K562 (cell line): ENCODE results near the gene FCAMR. TPM values are rescaled to one million over a fixed set of nuclear protein-coding genes. Genes with fewer than 3 reads are reported as not detected.

Experiments
- ADNP ChIP-seq: fragments of 200-800 bp; sonication (Bioruptor generic); IDR thresholded peaks from 2 replicates; pipeline ENCODE4 v1.6.1; 2016; ENCODE audit warnings: missing genetic modification characterization, missing compliant biosample characterization
- BCOR ChIP-seq: fragments of 450-650 bp; IDR thresholded peaks from 2 replicates; pipeline ENCODE4 v1.6.1; 2016
- E2F6 ChIP-seq, 2 experiments: IDR thresholded peaks; 2 replicates each; pipeline ENCODE4 v1.6.1; 2011; ENCODE audit warnings: borderline replicate concordance in 1 of 2, control low read depth in 1 of 2, low read depth in 1 of 2, low read length in 1 of 2, mild to moderate bottlenecking in 1 of 2, mixed read lengths in 1 of 2, moderate library complexity in 1 of 2; ENCODE audit not compliant: insufficient read depth in 1 of 2, insufficient read length in 1 of 2, poor library complexity in 1 of 2, severe bottlenecking in 1 of 2; ENCODE audit errors: extremely low read depth in 1 of 2
- ELF2 ChIP-seq: fragments of 250-450 bp; sonication (Bioruptor Pico); IDR thresholded peaks from 2 replicates; pipeline ENCODE4 v1.5.0; 2021; ENCODE audit warnings: mild to moderate bottlenecking
- ERF ChIP-seq: fragments of 450-650 bp; formaldehyde crosslinking; IDR thresholded peaks from 2 replicates; pipeline ENCODE4 v1.4.0; 2020; ENCODE audit warnings: mild to moderate bottlenecking, mixed read lengths
- EWSR1 ChIP-seq: fragments of 450-650 bp; IDR thresholded peaks from 2 replicates; pipeline ENCODE4 v1.6.1; 2018; ENCODE audit warnings: borderline replicate concordance, mild to moderate bottlenecking, low read depth, moderate library complexity; ENCODE audit not compliant: partially characterized antibody
- HMG20B ChIP-seq: fragments of 250-450 bp; sonication (Bioruptor Pico); IDR thresholded peaks from 2 replicates; pipeline ENCODE4 v1.5.0; 2021; ENCODE audit warnings: mild to moderate bottlenecking
- HMGN3 ChIP-seq: IDR thresholded peaks from 2 replicates; pipeline ENCODE4 v1.6.1; 2011; ENCODE audit warnings: borderline replicate concordance, low read depth, mild to moderate bottlenecking, mixed read lengths, low read length; ENCODE audit not compliant: insufficient read length; ENCODE audit errors: extremely low read depth
- HNRNPL ChIP-seq: fragments of 200-400 bp; formaldehyde crosslinking; IDR thresholded peaks from 2 replicates; pipeline ENCODE4 v1.6.1; 2017; ENCODE audit warnings: low read depth, mild to moderate bottlenecking, low read length
- IFI16 ChIP-seq: fragments of 250-450 bp; sonication (Bioruptor Pico); IDR thresholded peaks from 2 replicates; pipeline ENCODE4 v2.1.2; 2022; ENCODE audit warnings: mild to moderate bottlenecking, inconsistent platforms
- NBN ChIP-seq: fragments of 450-650 bp; IDR thresholded peaks from 2 replicates; pipeline ENCODE4 v1.6.1; 2016; ENCODE audit warnings: low read depth, mild to moderate bottlenecking
- NFATC3 ChIP-seq: fragments of 450-650 bp; IDR thresholded peaks from 2 replicates; pipeline ENCODE4 v1.6.1; 2017; ENCODE audit warnings: mild to moderate bottlenecking
- NR2C1 ChIP-seq, 2 experiments: fragments of 450-650 bp; IDR thresholded peaks; 2 replicates each; pipeline ENCODE4 v1.6.1; 2017; ENCODE audit warnings: mild to moderate bottlenecking in 2 of 2, antibody characterized with exemption in 1 of 2, inconsistent platforms in 1 of 2, missing compliant biosample characterization in 1 of 2, missing genetic modification characterization in 1 of 2
- POLR2A ChIP-seq: fragments of 450-650 bp; conservative IDR thresholded peaks from 2 replicates; pipeline ENCODE4 v1.6.1; 2016
- RUNX1 ChIP-seq: sonication (generic); IDR thresholded peaks from 2 replicates; pipeline ENCODE4 v1.6.1; 2016; ENCODE audit warnings: antibody characterized with exemption, low read depth
- SMARCC2 ChIP-seq: fragments of 450-650 bp; IDR thresholded peaks from 2 replicates; pipeline ENCODE4 v1.6.1; 2017; ENCODE audit warnings: antibody characterized with exemption, moderate library complexity, mild to moderate bottlenecking, low read depth
- SNIP1 ChIP-seq: fragments of 450-650 bp; IDR thresholded peaks from 2 replicates; pipeline ENCODE4 v1.7.1; 2017; ENCODE audit warnings: low read depth, mild to moderate bottlenecking
- ZC3H11A ChIP-seq: IDR thresholded peaks from 2 replicates; pipeline ENCODE4 v1.6.1; 2012; ENCODE audit warnings: low read depth, low read length, improper control_type of control experiment
- ZC3H4 ChIP-seq: sonication (generic); formaldehyde crosslinking; IDR thresholded peaks from 2 replicates; pipeline ENCODE4 v1.9.0; 2021; ENCODE audit warnings: missing genetic modification reagents, borderline replicate concordance
- polyA plus RNA-seq, 8 experiments: library from polyadenylated mRNA; depleted of rRNA in 4 of 8; stranded (reverse) in 5 of 8; unstranded in 3 of 8; fragments of >200 nt; fragmentation: Nextera tagmentation in 2 of 8; fragmentation: Illumina TruSeq in 1 of 8; extraction: Ambion mirVana in 2 of 8; extraction: Trizol in 1 of 8; gene quantifications; 2 replicates each; pipeline versions ENCODE4 v1.2.1 to v1.2.3, GENCODE V29; 2011 to 2014; ENCODE audit warnings: inconsistent platforms in 1 of 8, missing spikeins in 1 of 8
- total RNA-seq, 7 experiments: library from RNA; depleted of rRNA in 6 of 7; stranded (reverse); fragments of >200 nt in 6 of 7; fragmentation: Illumina TruSeq in 2 of 7; extraction: Trizol in 2 of 7; gene quantifications; 2 replicates each; pipeline versions ENCODE4 v1.2.1 to v1.2.3, GENCODE V29; 2011 to 2021; ENCODE audit warnings: low replicate concordance in 1 of 7
- TF ChIP-seq, protein P1 (sequence below): fragments of 250-450 bp; sonication (Bioruptor Pico); IDR thresholded peaks from 2 replicates; pipeline ENCODE4 v1.4.0; 2020
- TF ChIP-seq, protein P2 (sequence below): fragments of 450-650 bp; formaldehyde crosslinking; IDR thresholded peaks from 2 replicates; pipeline ENCODE4 v1.4.0; 2020; ENCODE audit warnings: mild to moderate bottlenecking, moderate library complexity

FCAMR gene
- total and polyA plus RNA-seq, 9 of the 15 experiments (the other 6 are each of a cell fraction or from before 2014, with no cell fraction given), result not detected

GRCh38 chr1:207004931-207005830 lies 34.9 kb upstream of the FCAMR start (continued):
- TF ChIP-seq, protein P1, sequence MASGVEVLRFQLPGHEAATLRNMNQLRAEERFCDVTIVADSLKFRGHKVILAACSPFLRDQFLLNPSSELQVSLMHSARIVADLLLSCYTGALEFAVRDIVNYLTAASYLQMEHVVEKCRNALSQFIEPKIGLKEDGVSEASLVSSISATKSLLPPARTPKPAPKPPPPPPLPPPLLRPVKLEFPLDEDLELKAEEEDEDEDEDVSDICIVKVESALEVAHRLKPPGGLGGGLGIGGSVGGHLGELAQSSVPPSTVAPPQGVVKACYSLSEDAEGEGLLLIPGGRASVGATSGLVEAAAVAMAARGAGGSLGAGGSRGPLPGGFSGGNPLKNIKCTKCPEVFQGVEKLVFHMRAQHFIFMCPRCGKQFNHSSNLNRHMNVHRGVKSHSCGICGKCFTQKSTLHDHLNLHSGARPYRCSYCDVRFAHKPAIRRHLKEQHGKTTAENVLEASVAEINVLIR (CRISPR knock-in tag), result no peak
- TF ChIP-seq RUNX1, result no peak
- peak; percentile 79 for TF ChIP-seq NBN
- no peak for TF ChIP-seq NR2C1 (IDR thresholded peaks at IDR 0.05)
- TF ChIP-seq NR2C1 (tag; IDR thresholded peaks at IDR 0.05), result no peak
- no peak for TF ChIP-seq ERF (CRISPR knock-in tag)
- TF ChIP-seq ELF2 (CRISPR knock-in tag), result no peak
- TF ChIP-seq ADNP, result no peak
- TF ChIP-seq EWSR1, result no peak
- TF ChIP-seq SNIP1, result no peak
- TF ChIP-seq POLR2A, result no peak
- no peak for TF ChIP-seq E2F6 (IDR thresholded peaks at IDR 0.05; ENCODE audit: borderline replicate concordance in 1 of 2, extremely low read depth in 1 of 2, insufficient read depth in 1 of 2, insufficient read length in 1 of 2, low read depth in 1 of 2, low read length in 1 of 2, poor library complexity in 1 of 2, severe bottlenecking in 1 of 2)
- no peak for TF ChIP-seq HMG20B
- 0 out of 2 replicates have a peak, but pooled peaks have one; percentile 27 for TF ChIP-seq BCOR
- TF ChIP-seq NFATC3, result 0 out of 2 replicates have a peak, but pooled peaks have one; percentile 62
- TF ChIP-seq ZC3H4 (CRISPR knock-in tag), result no peak
- TF ChIP-seq, protein P2, sequence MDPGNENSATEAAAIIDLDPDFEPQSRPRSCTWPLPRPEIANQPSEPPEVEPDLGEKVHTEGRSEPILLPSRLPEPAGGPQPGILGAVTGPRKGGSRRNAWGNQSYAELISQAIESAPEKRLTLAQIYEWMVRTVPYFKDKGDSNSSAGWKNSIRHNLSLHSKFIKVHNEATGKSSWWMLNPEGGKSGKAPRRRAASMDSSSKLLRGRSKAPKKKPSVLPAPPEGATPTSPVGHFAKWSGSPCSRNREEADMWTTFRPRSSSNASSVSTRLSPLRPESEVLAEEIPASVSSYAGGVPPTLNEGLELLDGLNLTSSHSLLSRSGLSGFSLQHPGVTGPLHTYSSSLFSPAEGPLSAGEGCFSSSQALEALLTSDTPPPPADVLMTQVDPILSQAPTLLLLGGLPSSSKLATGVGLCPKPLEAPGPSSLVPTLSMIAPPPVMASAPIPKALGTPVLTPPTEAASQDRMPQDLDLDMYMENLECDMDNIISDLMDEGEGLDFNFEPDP (CRISPR knock-in tag), result no peak
- TF ChIP-seq SMARCC2, result no peak
- TF ChIP-seq IFI16, result no peak
- TF ChIP-seq HNRNPL, result no peak
- no peak for TF ChIP-seq ZC3H11A
- TF ChIP-seq HMGN3, result no peak
